Sigmoid colon (tissue), 4 donors: Measurements from ENCODE around the gene CYP2S1.

ENCODE experiments used
- CTCF ChIP-seq, 4 experiments: fragments of 450-650 bp in 3 of 4; fragments of 200-600 bp in 1 of 4; IDR thresholded peaks; one replicate each; pipeline ENCODE4 v1.5.1; 2016 to 2019; ENCODE audit warnings: antibody characterized with exemption in 4 of 4, mild to moderate bottlenecking in 3 of 4, moderate library complexity in 2 of 4
- EP300 ChIP-seq, 4 donors: sonication (generic); formaldehyde crosslinking; IDR thresholded peaks; one replicate each; pipeline ENCODE4 v1.6.1; 2017; ENCODE audit warnings: antibody characterized with exemption in 4 of 4
- POLR2A ChIP-seq, 2 donors: fragments of 450-650 bp; IDR thresholded peaks; one replicate each; pipeline ENCODE4 v1.6.1; 2016; ENCODE audit warnings: antibody characterized with exemption in 2 of 2, mild to moderate bottlenecking in 2 of 2, moderate library complexity in 2 of 2
- POLR2AphosphoS5 ChIP-seq, 4 donors: sonication (generic); formaldehyde crosslinking; IDR thresholded peaks; one replicate each; pipeline ENCODE4 v1.6.1; 2017; ENCODE audit warnings: antibody characterized with exemption in 4 of 4

GRCh38 chr19:41156207-41156606 lies 36.8 kb upstream of the CYP2S1 start:
- TF ChIP-seq CTCF (IDR thresholded peaks at IDR 0.05): no peak
- no peak for TF ChIP-seq EP300 (IDR thresholded peaks at IDR 0.05)
- TF ChIP-seq POLR2A (IDR thresholded peaks at IDR 0.05): no peak
- TF ChIP-seq POLR2AphosphoS5 (IDR thresholded peaks at IDR 0.05): no peak
